Keratinocyte (primary cell): ENCODE data around the gene OR52B6.

Experiments used
- CTCF ChIP-seq, 3 experiments: IDR thresholded peaks in 1 of 3; conservative IDR thresholded peaks in 1 of 3; optimal IDR thresholded peaks in 1 of 3; 2 replicates in 2 of 3; 3 replicates in 1 of 3; pipeline versions ENCODE3 to v1.5.1; 2011; ENCODE audit warnings: low read length in 3 of 3, mild to moderate bottlenecking in 3 of 3, moderate library complexity in 2 of 3, control low read depth in 1 of 3, inconsistent platforms in 1 of 3; ENCODE audit not compliant: insufficient read depth in 2 of 3; ENCODE audit errors: extremely low read depth in 1 of 3
- EZH2 ChIP-seq: IDR thresholded peaks from one replicate; pipeline ENCODE4 v1.6.1; 2012; ENCODE audit warnings: inconsistent platforms, mild to moderate bottlenecking, low read length, moderate library complexity

GRCh38 chr11:5536482-5536881 lies 44.2 kb upstream of the OR52B6 start:
- TF ChIP-seq CTCF (optimal IDR thresholded peaks at IDR 0.05 in 1 of 3, IDR thresholded peaks at IDR 0.05 in 1 of 3, conservative IDR thresholded peaks at IDR 0.05 in 1 of 3; ENCODE audit: extremely low read depth in 1 of 3, insufficient read depth in 2 of 3, low read length in 3 of 3) = no peak
- no peak for TF ChIP-seq EZH2
